Esophagus squamous epithelium (tissue), 5 donors: ENCODE measurements around the gene KLF13. TPM values are rescaled to one million over a fixed set of nuclear protein-coding genes. Genes with fewer than 3 reads are reported as not detected.
"Not testable (repeated sequence)": the region's sequence is repeated elsewhere in the genome, so short reads cannot be mapped to it uniquely, and the experiment has no call there.

Source experiments
- DNase-seq: peaks from one replicate; lab custom pipeline; 2025; lab: John Stamatoyannopoulos, UW
- H3K27ac ChIP-seq, 4 donors: fragments of 200-600 bp; sonication (generic); one replicate each; pipeline ENCODE4 v1.5.1; 2016 to 2019; ENCODE audit warnings: mild to moderate bottlenecking in 1 of 4
- H3K27me3 ChIP-seq, 4 donors: fragments of 200-600 bp; sonication (generic); 1 replicate in 3 of 4; 2 replicates in 1 of 4; pipeline versions ENCODE4 v1.5.1 to v1.6.0; 2017 to 2021; ENCODE audit warnings: antibody characterized with exemption in 1 of 4
- H3K36me3 ChIP-seq, 3 donors: fragments of 200-600 bp; sonication (generic); one replicate each; pipeline ENCODE4 v1.5.1; 2016 to 2019
- H3K4me1 ChIP-seq, 3 donors: fragments of 200-600 bp; sonication (generic); one replicate each; pipeline ENCODE4 v1.5.1; 2017 to 2019
- H3K4me3 ChIP-seq, 4 donors: fragments of 200-600 bp; sonication (generic); 1 replicate in 3 of 4; 2 replicates in 1 of 4; pipeline ENCODE4 v1.5.1; 2016 to 2019; ENCODE audit warnings: mild to moderate bottlenecking in 2 of 4, moderate library complexity in 1 of 4
- H3K9me3 ChIP-seq, 3 donors: fragments of 200-600 bp; sonication (generic); one replicate each; pipeline ENCODE4 v1.5.1; 2016 to 2019
- POLR2A ChIP-seq, 4 donors: fragments of 450-650 bp; IDR thresholded peaks; one replicate each; pipeline ENCODE4 v1.6.1; 2017; ENCODE audit warnings: antibody characterized with exemption in 4 of 4, mild to moderate bottlenecking in 4 of 4, moderate library complexity in 3 of 4
- WGBS, 2 donors: methylation state at CpG; one replicate each; pipeline ENCODE4 v1.1.5; 2018; 5-methylcytosine and 5-hydroxymethylcytosine counted together
- intact Hi-C: fragments of 100-400 bp; cut with DNase I; formaldehyde crosslinking; loops from one replicate; pipeline ENCODE4 v1.15.0; 2022
- total RNA-seq, 4 donors: library from RNA; depleted of rRNA; stranded (reverse); fragments of >200 nt; gene quantifications; one replicate each; pipeline ENCODE4 v1.1.0, GENCODE V29; 2016
- TF ChIP-seq, protein P1 (sequence below), 6 experiments: fragments of 450-650 bp in 4 of 6; fragments of 200-600 bp in 2 of 6; sonication (generic) in 2 of 6; IDR thresholded peaks; one replicate each; pipeline ENCODE4 v1.5.1; 2016 to 2019; ENCODE audit warnings: antibody characterized with exemption in 6 of 6, mild to moderate bottlenecking in 4 of 6, moderate library complexity in 4 of 6
- donor health status: DM: yes; HTN: yes; CAD: no.

KLF13 gene
- total RNA-seq, 4 donors from 2014 or later = 16.4 to 54.6 (median 41.8) TPM

DNA sequence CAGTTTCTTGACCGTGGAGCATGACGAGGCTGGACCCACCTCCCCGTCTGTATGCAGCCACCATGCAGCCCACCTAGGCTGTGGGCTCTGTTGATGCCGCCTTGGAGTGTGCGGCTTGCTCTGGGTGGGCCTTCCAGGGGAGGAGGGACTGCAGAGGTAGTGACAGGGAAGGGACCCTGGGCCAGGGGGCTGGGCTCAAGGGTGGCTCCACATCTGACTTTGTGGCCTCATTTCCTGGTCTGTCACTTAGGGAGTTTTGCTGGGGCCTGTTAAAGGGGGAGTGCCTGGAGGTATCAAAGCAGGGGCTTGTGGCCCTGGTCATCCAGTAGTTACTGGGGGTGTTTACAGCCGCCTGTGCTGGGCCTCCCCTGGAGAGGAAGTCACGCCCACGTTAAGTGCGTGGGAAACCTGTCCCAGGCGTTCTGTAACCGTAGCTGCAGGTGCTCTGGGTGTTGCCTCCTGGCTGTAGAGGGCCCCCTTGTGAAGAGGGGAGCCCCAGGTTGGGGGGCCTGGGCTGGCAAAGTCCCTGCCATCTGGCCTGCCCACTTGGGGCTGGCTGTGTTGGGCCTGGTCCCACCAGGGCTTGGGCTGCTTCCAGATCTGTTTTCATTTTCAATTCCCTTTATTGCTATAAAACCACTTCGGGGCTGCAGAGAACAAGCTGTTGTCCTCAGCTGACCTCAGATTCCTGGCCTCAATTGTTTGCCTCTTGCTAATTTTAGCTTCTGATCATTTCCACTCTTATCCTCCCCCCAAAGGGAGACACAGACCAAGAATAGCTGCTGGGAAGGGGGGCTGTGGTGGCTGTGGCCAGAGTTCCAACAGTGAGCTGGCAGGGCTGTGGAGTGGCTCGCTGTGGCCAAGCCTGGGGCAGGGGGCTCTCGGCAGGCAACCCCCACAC is 26.5 kb downstream of the KLF13 start:
- intact Hi-C loops = no loop called here
- no peak for DNase-seq
- 38 to 44% methylated on average over 2 to 6 of the region's 14 CpGs for WGBS, 2 donors
- Histone ChIP-seq H3K4me3 (peak overlapping the region in 1 of 4 donors; percentile 50), H3K27ac (peak overlapping the region; percentile 71 to 90 (median 84)), H3K27me3 (no peaks in the 10 kb centered on the region), H3K36me3 (peaks cover 0 to 40% (median 0%) of the 10 kb centered on the region in 3 donors), H3K4me1 (peaks cover 22 to 100% (median 89%) of the 10 kb centered on the region in 3 donors), H3K9me3 (no peaks in the 10 kb centered on the region)
- TF ChIP-seq, protein P1, sequence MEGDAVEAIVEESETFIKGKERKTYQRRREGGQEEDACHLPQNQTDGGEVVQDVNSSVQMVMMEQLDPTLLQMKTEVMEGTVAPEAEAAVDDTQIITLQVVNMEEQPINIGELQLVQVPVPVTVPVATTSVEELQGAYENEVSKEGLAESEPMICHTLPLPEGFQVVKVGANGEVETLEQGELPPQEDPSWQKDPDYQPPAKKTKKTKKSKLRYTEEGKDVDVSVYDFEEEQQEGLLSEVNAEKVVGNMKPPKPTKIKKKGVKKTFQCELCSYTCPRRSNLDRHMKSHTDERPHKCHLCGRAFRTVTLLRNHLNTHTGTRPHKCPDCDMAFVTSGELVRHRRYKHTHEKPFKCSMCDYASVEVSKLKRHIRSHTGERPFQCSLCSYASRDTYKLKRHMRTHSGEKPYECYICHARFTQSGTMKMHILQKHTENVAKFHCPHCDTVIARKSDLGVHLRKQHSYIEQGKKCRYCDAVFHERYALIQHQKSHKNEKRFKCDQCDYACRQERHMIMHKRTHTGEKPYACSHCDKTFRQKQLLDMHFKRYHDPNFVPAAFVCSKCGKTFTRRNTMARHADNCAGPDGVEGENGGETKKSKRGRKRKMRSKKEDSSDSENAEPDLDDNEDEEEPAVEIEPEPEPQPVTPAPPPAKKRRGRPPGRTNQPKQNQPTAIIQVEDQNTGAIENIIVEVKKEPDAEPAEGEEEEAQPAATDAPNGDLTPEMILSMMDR (IDR thresholded peaks at IDR 0.05) = no peak
- peak in 1 of 4 donors; percentile 26 for TF ChIP-seq POLR2A (IDR thresholded peaks at IDR 0.05)

DNA sequence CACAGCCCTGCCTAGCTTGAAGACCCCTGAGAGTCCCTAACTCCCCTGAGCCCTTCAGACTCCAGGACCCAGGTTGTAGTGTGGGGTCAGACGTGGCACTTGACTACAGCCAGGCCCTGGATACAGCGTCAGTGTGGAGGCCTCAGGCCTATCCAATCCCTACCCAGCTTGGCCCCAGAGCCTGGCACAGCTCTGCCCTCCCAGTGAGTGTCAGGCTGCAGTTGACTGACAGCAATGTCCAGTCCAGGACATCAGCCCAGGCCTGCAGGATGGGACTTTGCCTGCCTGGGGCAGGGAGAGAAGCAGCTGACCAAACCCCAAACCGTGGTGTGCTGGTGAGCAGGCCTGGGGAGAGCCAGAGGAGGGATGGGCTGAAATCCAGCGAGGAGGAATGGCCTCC is 27.3 kb downstream of the KLF13 start:
- Histone ChIP-seq H3K4me3 (peak overlapping the region in 1 of 4 donors; percentile 50), H3K4me1 (peaks cover 22 to 100% (median 88%) of the 10 kb centered on the region in 3 donors), H3K36me3 (peaks cover 0 to 36% (median 0%) of the 10 kb centered on the region in 3 donors), H3K9me3 (no peaks in the 10 kb centered on the region), H3K27ac (peak overlapping the region; percentile 71 to 90 (median 84)), H3K27me3 (no peaks in the 10 kb centered on the region)
- 33 to 57% methylated on average over 1 to 3 of the region's 4 CpGs for WGBS, 2 donors
- TF ChIP-seq POLR2A (IDR thresholded peaks at IDR 0.05) = no peak
- TF ChIP-seq, protein P1 (IDR thresholded peaks at IDR 0.05) = no peak
- intact Hi-C loops = no loop called here
- DNase-seq = no peak

DNA sequence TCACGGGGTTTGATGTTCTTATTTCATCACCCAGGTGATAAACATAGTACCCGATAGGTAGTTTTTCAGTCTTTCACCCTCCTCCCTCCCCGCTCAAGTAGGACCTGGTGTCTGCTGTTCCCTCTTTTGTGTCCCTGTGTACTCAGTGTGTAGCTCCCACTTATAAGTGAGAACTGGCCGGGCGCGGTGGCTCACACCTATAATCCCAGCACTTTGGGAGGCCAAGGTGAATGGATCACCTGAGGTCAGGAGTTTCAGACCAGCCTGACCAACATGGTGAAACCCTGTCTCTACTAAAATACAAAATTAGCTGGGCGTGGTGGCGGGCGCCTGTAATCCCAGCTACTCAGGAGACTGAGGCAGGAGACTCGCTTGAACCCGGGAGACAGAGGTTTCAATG is 29.5 kb downstream of the KLF13 start:
- Histone ChIP-seq H3K27ac (peak overlapping the region in 3 of 4 donors; percentile 5 to 31 (median 16)), H3K4me1 (peaks cover 44 to 100% (median 92%) of the 10 kb centered on the region in 3 donors), H3K36me3 (peaks cover 0 to 26% (median 0%) of the 10 kb centered on the region in 3 donors)
- DNase-seq, H3K4me3 ChIP-seq, intact Hi-C loops, H3K27me3 ChIP-seq, H3K9me3 ChIP-seq: not testable (repeated sequence)
- 72 to 77% methylated on average over 4 to 10 of the region's 11 CpGs for WGBS, 2 donors

DNA sequence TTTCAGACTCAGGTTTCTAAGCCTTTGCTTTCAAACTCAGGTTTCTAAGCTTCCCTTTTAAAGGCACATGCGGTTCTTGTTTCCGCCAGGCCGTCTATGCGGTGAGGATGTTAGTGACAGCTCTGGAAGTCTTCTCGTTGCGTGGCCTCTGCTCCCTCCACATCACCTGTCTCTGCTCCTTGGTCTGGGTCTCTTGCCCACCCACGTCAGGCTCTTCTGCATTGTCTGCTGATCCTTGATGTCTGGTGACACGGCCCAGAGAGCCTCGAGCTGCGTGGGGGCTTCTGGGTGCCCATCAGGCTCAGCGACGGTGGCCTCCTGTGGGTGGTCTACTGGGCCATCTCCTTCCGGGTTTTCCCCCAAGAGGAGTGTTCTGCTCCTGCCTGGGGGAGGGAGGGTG is 30.5 kb downstream of the KLF13 start:
- WGBS, 2 donors = 67 to 70% methylated on average over 9 to 10 of the region's 13 CpGs
- Histone ChIP-seq H3K9me3 (no peaks in the 10 kb centered on the region), H3K4me3 (no peak overlapping the region), H3K27me3 (no peaks in the 10 kb centered on the region), H3K36me3 (peaks cover 0 to 26% (median 0%) of the 10 kb centered on the region in 3 donors), H3K27ac (peak overlapping the region in 3 of 4 donors; percentile 11 to 47 (median 31)), H3K4me1 (peaks cover 53 to 100% (median 93%) of the 10 kb centered on the region in 3 donors)
- no peak for TF ChIP-seq POLR2A (IDR thresholded peaks at IDR 0.05)
- TF ChIP-seq, protein P1 (IDR thresholded peaks at IDR 0.05) = no peak
- no peak for DNase-seq
- intact Hi-C loops = no loop called here

DNA sequence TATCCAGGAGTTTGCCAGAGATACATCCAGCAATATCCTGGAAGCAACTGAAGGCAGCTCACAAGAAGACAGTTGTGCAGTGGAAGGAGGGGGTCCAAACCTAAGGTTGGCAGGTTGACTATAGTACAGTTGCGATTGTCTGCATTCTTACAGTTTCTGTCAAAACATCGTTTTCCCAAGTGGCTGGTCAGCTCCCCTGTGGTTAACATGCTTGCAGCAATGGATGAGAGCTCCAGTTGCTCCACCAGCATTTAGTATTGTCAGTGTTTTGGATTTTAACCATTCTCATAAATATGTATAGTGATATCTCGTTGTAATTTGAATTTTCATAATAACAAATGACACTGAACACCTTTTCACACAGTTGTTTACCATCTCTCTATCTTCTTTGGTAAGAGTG is 31.5 kb downstream of the KLF13 start:
- H3K9me3 ChIP-seq = no peaks in the 10 kb centered on the region
- intact Hi-C loops = no loop called here
- H3K4me1 ChIP-seq = peaks cover 44 to 100% (median 93%) of the 10 kb centered on the region in 3 donors
- TF ChIP-seq, protein P1 (IDR thresholded peaks at IDR 0.05) = no peak
- no peak for TF ChIP-seq POLR2A (IDR thresholded peaks at IDR 0.05)
- peaks cover 0 to 26% (median 0%) of the 10 kb centered on the region in 3 donors for H3K36me3 ChIP-seq
- no peaks in the 10 kb centered on the region for H3K27me3 ChIP-seq
- DNase-seq = no peak
- peak overlapping the region in 1 of 4 donors; percentile 5 for H3K27ac ChIP-seq
- H3K4me3 ChIP-seq = no peak overlapping the region
- 76 to 86% methylated on average over 2 to 3 of the region's 3 CpGs for WGBS, 2 donors
